Measurements from ENCODE around the gene EN1. TPM values are rescaled to one million over a fixed set of nuclear protein-coding genes. Genes with fewer than 3 reads are reported as not detected.

The EN1 gene
- 0.06 and 0.35 TPM in 2 replicates for total RNA-seq (2014; rRNA removed; shearing (Covaris generic))

- DNase-seq (ENCODE audit: low spot score), result no peak
These were observed at the start of gene EN1 for GRCh38 chr2:118846953-118847761. Gene EN1 (minus strand): TSS chr2:118847648. CDS start chr2:118847167, 481 bp downstream.

DNA sequence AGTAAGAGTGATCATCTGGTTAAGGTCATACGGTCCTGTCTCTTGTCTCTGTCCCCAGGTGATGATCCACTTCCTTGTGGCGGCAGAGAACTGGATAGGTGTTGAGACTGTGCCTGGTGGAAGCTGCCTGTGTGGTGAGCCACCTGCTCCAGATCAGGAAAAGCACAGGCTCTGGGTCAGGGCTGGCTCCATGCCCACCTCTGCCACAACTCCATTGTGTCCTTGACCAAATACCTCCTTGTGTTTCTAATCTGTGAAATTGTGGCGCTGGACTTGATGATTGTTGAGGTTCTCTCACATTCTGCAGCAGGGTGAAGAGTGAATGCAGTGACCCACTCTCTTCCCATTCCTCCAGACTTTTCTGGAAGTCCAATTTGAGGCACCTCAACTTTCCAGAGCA is 45.7 kb upstream of the EN1 start:
- no peak for DNase-seq (ENCODE audit: low spot score)

GRCh38 chr2:118889995-118890394 is 42.5 kb upstream of the EN1 start:
- no peak for DNase-seq (ENCODE audit: low spot score)

- DNase-seq (ENCODE audit: low spot score), result no peak
These were observed 36.3 kb upstream of the EN1 start for GRCh38 chr2:118883792-118884191.

DNA sequence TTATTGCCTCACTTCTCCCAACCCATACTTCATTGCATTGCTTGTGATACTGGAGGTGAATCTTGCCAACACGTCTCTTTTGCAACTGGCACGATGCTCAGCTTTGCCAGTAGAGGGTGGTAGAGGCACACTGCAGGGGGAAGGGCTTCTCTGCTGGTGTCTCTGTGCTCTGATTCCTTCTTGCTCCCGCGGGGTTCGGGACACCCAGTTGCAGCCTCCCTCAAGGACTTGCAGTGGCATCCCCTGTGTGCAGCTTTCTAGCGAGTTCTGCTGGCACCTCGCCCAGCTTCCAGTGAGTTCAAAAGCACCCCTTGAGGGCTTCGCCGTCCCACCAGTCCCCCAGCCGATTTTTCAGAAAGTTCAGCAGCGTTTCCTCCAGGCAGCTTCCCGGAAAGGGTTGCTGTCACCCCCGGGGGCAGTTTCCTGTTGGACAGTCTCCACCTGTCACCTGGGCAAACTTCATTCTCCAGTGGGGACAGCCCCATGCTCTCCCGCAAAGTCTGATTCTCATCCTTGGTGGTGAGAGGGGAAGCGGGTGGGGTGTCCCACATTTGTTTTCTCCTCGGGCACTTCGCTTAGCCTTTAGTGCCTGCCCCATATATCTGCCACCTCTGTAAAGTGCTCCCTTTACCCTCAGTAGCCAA is 35.4 kb upstream of the EN1 start:
- peak; percentile 74 for DNase-seq (ENCODE audit: low spot score)

DNA sequence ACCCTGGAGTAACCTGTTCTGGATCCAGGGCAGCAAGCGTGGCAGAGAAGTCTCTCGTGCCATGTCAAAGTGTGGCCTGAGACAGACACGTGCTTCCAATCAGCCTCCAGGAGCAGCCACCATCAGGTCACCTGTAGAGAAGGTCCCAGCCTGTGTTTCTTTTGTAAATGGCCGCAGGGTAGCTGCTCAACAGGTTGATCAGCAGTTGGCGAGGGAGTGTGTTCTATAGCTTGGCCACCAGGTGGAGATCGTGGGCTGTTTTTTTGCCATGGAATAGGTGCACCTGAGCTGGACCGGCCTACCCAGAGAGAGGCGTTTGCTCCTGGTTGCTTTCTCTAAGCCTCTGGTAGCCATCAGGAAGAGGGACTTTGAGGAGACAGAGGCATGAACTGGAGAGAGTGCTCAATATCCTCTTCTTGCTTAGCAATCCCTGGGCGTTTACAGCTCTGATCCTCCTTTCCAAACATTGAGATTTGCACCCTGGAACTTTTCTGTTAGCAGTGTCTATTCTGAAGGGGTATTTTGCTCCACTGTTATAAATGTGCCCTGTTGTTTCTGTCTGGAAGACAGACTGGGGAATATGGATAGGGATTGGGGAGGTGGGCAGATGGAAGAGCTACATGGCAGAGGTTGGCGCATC is 34.2 kb upstream of the EN1 start:
- DNase-seq (ENCODE audit: low spot score), result peak; percentile 55

- DNase-seq (ENCODE audit: low spot score), result no peak
These were observed 33.1 kb upstream of the EN1 start for GRCh38 chr2:118880501-118880900.

DNA sequence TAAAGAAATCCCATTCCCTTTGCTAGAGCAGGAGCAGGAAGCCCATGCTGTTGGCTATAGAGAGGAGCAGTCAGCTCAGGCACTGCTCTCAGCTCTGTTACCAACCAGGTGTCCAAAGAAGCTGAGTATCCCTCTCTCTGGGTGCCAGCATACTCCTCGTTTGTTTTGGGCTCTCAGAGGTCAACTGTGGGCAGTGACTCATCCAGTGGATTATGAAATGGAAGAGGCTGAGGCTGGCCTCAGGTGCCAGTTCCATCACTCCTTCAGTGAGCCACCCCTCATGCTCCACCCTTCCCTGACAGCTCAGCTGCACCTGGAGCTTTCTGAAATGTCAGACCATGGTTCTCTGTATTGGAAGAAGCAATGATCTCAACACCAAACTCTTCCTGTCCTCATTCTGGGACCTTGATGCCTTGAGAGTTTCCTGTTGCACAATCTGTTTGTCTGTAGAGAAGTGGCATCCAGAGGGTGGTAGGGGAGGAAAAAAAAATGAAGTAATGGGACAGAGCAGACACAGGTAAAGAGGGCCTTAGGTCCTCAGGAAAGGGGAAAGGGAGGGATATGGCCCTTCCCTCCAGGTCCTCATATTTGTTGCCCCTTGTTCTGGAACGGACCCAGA is 31.2 kb upstream of the EN1 start:
- DNase-seq (ENCODE audit: low spot score), result no peak

DNA sequence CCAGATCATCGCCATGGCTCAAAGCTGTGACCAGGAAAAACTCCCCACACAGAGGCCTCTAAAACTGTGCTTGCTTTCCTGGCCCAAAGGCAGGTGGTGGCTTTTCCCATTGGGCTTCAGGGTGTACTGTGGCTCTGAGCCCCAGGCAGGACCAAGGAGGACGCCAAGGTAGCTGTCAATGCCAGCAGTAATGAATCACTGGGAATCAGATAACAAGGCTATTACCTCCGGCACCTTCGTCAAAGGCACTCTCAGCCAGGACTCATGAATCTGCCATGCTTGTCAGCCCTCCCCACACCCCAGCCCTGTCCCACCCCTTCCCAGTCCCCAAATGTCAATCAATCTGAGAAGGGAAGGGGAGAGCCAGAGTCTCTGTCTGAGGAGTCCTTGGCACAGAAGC is 27.9 kb upstream of the EN1 start:
- no peak for DNase-seq (ENCODE audit: low spot score)

DNA sequence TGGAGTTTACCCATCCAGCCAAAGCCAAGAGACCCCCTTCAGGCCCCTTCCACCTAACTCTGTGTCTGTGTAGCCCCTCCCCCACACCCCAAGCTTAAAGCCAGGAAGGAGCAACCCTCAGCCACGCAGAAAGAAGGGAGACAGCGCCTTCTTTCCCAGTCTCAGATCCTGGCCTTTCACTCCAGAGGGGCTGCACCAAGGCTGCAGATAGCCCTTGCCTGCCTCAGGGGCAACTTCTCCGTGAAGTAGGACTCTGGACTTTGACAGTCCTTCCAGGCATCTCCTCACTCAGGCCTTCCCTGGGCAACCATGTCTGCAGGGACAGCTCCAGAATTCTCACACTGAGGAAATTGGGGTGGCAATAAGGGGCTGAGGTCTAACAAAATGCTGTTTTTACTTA is 26.9 kb upstream of the EN1 start:
- no peak for DNase-seq (ENCODE audit: low spot score)

- DNase-seq (ENCODE audit: low spot score), result peak; percentile 60
These were observed 17.7 kb upstream of the EN1 start for GRCh38 chr2:118865106-118865505.

- no peak for DNase-seq (ENCODE audit: low spot score)
These were observed 16.8 kb upstream of the EN1 start for GRCh38 chr2:118864207-118864606.

DNA sequence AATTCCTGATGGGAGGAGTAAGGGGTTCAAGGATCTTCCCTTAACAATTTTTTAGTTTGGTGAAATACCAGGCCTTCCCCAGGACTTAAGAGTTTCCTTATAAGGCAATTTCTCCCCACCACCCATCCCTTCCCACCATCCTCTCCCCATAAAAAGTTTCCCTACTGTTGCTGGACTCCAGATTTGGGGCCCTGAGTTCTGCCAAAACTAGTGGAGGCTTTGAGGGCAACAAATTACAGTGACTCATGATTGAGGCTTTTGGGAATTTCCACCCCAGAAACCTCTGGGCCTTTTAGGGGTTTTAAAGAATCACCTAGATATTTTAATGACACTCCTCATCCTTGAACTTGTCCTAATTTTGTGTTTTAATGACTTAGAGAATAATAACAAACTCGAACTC is 14.3 kb upstream of the EN1 start:
- no peak for DNase-seq (ENCODE audit: low spot score)

DNA sequence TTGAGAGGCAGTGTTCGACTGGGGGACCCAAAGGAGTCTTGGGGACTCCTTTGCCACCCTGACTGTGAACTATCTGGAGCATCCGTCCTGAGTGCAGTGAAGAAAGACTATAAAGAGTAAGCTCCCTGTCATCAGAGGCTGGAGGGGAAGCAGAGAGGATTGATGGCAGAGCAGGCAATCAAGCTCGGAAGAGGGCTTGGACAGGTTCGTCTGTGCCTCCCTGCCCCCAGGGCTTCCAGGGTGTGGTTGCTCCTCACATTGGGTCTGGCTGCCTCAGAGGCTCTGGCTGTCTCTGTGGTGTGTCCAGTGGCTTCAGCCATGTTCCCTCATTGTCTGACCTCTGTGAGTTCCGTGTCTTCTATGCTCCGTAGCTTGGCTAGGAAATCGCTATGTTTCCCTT is 13.8 kb upstream of the EN1 start:
- no peak for DNase-seq (ENCODE audit: low spot score)

DNA sequence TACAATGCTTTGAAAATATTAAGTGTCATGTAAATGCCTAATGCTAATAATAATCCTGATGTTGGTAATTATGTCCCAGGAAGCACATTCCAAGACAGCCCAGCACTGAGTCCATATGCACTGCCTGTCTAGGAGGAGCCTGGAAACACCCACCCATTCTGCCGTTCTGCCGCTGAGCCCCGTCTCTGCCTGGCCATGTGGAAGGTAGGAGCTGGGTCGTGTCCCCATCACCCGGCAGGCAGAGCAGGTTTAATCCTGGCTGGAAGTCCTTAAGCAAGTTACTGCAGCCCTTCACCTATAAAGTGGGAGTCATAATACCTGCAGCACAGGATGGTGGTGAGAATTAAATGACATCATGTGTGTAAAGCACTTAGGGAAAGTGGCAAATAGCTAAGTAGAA is 13.1 kb upstream of the EN1 start:
- no peak for DNase-seq (ENCODE audit: low spot score)

- no peak for DNase-seq (ENCODE audit: low spot score)
These were observed 11.8 kb upstream of the EN1 start for GRCh38 chr2:118859157-118859770.

DNA sequence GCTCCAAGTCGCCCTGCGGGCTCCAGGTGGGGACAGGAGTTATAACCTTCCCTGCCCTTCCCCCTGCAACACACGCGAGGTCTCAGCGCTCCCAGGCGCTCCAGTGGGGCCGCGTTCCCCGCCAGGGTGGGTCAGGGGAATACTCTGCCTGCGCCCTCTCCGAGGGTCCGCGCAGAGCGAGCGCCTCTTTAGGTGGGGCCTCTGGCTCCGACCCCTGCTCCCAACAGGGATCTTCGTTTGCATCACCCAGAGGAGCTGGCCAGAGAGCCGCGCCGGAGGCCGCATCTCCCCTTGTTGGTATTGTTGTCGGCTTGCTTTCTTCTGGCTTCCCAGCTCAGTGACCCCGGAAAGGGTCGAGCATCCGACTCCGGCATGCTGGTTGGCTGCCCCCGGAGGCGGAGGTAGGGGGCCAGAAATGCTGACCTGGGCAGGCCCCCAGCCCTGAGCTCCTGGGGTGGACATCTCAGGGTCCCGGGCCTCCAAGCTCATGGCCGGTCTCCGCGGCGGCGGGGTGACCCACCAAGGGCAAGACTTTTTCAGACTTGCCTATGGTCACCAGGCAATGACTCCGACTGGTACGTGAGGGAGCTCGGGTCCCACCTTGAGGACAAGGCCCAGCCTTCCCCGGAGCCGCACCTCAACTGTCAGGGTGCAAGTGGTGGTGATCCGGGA is 11.2 kb upstream of the EN1 start:
- no peak for DNase-seq (ENCODE audit: low spot score)

DNA sequence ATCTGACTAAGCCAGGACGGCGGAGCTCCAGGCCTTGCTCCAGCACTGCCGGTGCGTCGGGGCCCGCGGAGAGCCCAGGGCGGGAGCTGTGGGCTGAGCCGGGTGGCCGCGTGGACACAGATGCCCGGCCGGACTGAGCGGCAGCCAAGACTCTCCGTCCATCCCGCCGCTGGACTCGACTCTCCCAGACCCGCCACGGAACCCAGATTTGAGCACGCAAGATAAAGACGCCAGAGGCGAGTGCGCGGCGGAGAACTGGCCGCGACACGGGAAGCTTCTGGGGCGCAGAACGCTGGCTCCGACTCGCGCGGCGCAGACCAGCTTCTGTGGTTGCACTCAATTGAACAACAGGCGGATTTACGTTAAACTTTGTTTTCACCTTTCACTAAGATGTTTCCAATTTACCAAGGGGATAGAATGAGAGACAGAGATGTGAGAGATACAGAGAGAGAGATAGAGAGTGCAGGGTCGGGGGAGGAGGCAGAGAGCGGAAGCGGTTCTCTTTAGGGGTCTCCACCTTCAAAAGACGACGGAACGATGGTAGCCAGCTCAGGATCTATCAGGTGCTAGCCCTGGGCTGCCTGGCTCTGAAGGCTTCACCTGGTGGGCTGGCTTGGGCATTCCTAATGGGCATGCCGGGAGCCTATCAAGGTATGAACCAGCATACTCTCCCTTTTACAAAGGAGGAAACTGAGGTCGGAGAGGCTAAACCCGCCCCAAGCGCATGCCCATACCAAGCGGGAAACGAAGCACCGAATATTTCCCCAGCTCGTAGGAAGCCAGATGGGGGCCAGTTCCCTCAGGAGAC is 10.4 kb upstream of the EN1 start:
- no peak for DNase-seq (ENCODE audit: low spot score)

- no peak for DNase-seq (ENCODE audit: low spot score)
These were observed 9.7 kb upstream of the EN1 start for GRCh38 chr2:118856978-118857676.
